IMR-90 (cell line): Measurements from ENCODE around the gene GNAI3. TPM values are rescaled to one million over a fixed set of nuclear protein-coding genes. Genes with fewer than 3 reads are reported as not detected.

Source experiments
- ATAC-seq: fragments of 200-7000 bp; cut with Tn5 transposase; 2 replicates; pipeline ENCODE4 v1.9.1; 2020; ENCODE audit warnings: low read depth, mild to moderate bottlenecking, moderate library complexity
- BruUV-seq: library from RNA; stranded (reverse); fragments of 400-500 nt; replicated peaks from 2 replicates; lab custom pipeline; 2021; lab: Mats Ljungman, UMichigan
- CTCF ChIA-PET: fragments of 300-600 bp; formaldehyde crosslinking; extraction: SDS; loops from one replicate; lab custom pipeline; 2021; ENCODE audit warnings: antibody characterized with exemption; lab: Yijun Ruan, JAX
- POLR2A ChIA-PET: fragments of 300-600 bp; sonication (Branson Sonifier 250); formaldehyde crosslinking; loops from one replicate; lab custom pipeline; 2022; ENCODE audit warnings: antibody characterized with exemption; ENCODE audit not compliant: unreplicated experiment; lab: Charles Lee
- DNase-seq: peaks from one replicate; pipeline ENCODE4 v3.0.0; 2013
- H2AFZ ChIP-seq: replicated peaks from 2 replicates; pipeline ENCODE3; 2013; ENCODE audit warnings: low read length, mild to moderate bottlenecking; ENCODE audit not compliant: poor library complexity
- H2AK5ac ChIP-seq: 2 replicates; pipeline ENCODE4 v1.6.1; 2013; ENCODE audit warnings: low read depth, low read length, inconsistent platforms
- H2AK9ac ChIP-seq: replicated peaks from 2 replicates; pipeline ENCODE3; 2013; ENCODE audit warnings: mild to moderate bottlenecking, low read depth, low read length, moderate library complexity; ENCODE audit not compliant: poor library complexity
- H2BK120ac ChIP-seq: 2 replicates; pipeline ENCODE4 v1.6.1; 2013; ENCODE audit warnings: low read depth, low read length, inconsistent platforms
- H2BK15ac ChIP-seq: 3 replicates; pipeline ENCODE4 v1.6.1; 2013; ENCODE audit warnings: low read depth, low read length, inconsistent platforms
- H2BK20ac ChIP-seq: 2 replicates; pipeline ENCODE4 v1.6.1; 2013; ENCODE audit warnings: low read depth, mild to moderate bottlenecking, inconsistent platforms, low read length, moderate library complexity
- H2BK5ac ChIP-seq: 2 replicates; pipeline ENCODE4 v1.6.1; 2013; ENCODE audit warnings: mild to moderate bottlenecking, low read depth, low read length, inconsistent platforms; ENCODE audit not compliant: poor library complexity, severe bottlenecking
- H3K14ac ChIP-seq: replicated peaks from 2 replicates; pipeline ENCODE4 v1.6.1; 2013; ENCODE audit warnings: low read depth, low read length, inconsistent platforms
- H3K18ac ChIP-seq: 2 replicates; pipeline ENCODE4 v1.6.1; 2013; ENCODE audit warnings: low read depth, low read length, control low read depth
- H3K23ac ChIP-seq: 2 replicates; pipeline ENCODE4 v1.6.1; 2013; ENCODE audit warnings: low read depth, low read length, inconsistent platforms
- H3K27ac ChIP-seq: 2 replicates; pipeline ENCODE4 v1.5.1; 2013; ENCODE audit warnings: mild to moderate bottlenecking, control low read depth, low read length; ENCODE audit not compliant: insufficient read depth
- H3K27me3 ChIP-seq: 2 replicates; pipeline ENCODE4 v1.6.1; 2013; ENCODE audit warnings: low read length; ENCODE audit not compliant: control insufficient read depth, insufficient read depth
- H3K36me3 ChIP-seq: 2 replicates; pipeline ENCODE4 v1.6.1; 2013; ENCODE audit warnings: low read length, mixed read lengths; ENCODE audit not compliant: control insufficient read depth, insufficient read depth
- H3K4ac ChIP-seq: 2 replicates; pipeline ENCODE4 v1.6.1; 2013; ENCODE audit warnings: low read depth, low read length, inconsistent platforms
- H3K4me1 ChIP-seq: 2 replicates; pipeline ENCODE4 v1.6.1; 2013; ENCODE audit warnings: low read length, mixed read lengths; ENCODE audit not compliant: control insufficient read depth, insufficient read depth
- H3K4me2 ChIP-seq: 2 replicates; pipeline ENCODE4 v1.6.1; 2013; ENCODE audit warnings: low read depth, mild to moderate bottlenecking, control low read depth, low read length, moderate library complexity
- H3K4me3 ChIP-seq: 2 replicates; pipeline ENCODE4 v1.5.1; 2013; ENCODE audit warnings: low read depth, mild to moderate bottlenecking, control low read depth, low read length, moderate library complexity; ENCODE audit not compliant: insufficient read depth
- H3K56ac ChIP-seq: 2 replicates; pipeline ENCODE4 v1.6.1; 2013; ENCODE audit warnings: low read length, inconsistent platforms; ENCODE audit not compliant: insufficient read depth; ENCODE audit errors: extremely low read depth
- H3K79me1 ChIP-seq, 2 experiments: 2 replicates each; pipeline ENCODE4 v1.6.1; 2013; ENCODE audit warnings: low read length in 2 of 2, inconsistent platforms in 1 of 2, low read depth in 1 of 2
- H3K9ac ChIP-seq: 2 replicates; pipeline ENCODE4 v1.6.1; 2013; ENCODE audit warnings: low read depth, low read length, control low read depth
- H3K9me1 ChIP-seq: 2 replicates; pipeline ENCODE4 v1.6.1; 2013; ENCODE audit warnings: low read length, inconsistent platforms; ENCODE audit not compliant: insufficient read depth
- H3K9me3 ChIP-seq: 2 replicates; pipeline ENCODE4 v1.6.1; 2013; ENCODE audit warnings: low read length; ENCODE audit not compliant: control insufficient read depth, insufficient read depth
- H4K20me1 ChIP-seq: 2 replicates; pipeline ENCODE4 v1.6.1; 2013; ENCODE audit warnings: low read length, inconsistent platforms; ENCODE audit not compliant: insufficient read depth
- H4K5ac ChIP-seq: 2 replicates; pipeline ENCODE4 v1.6.1; 2013; ENCODE audit warnings: mild to moderate bottlenecking, low read depth, low read length, control low read depth
- H4K8ac ChIP-seq, 2 experiments: 2 replicates each; pipeline ENCODE4 v1.6.1; 2013; ENCODE audit warnings: low read depth in 2 of 2, low read length in 2 of 2, control low read depth in 1 of 2, inconsistent platforms in 1 of 2
- H4K91ac ChIP-seq: 2 replicates; pipeline ENCODE4 v1.6.1; 2013; ENCODE audit warnings: low read depth, low read length, inconsistent platforms; ENCODE audit not compliant: insufficient read depth
- BHLHE40 ChIP-seq: fragments of 150-350 bp; IDR thresholded peaks from 2 replicates; pipeline ENCODE4 v1.6.1; 2016; ENCODE audit warnings: mild to moderate bottlenecking, low read depth, low read length
- CHD1 ChIP-seq: IDR thresholded peaks from 2 replicates; pipeline ENCODE4 v1.6.1; 2012; ENCODE audit warnings: low read depth, low read length, improper control_type of control experiment
- ELK1 ChIP-seq: fragments of 150-350 bp; IDR thresholded peaks from 2 replicates; pipeline ENCODE4 v1.6.1; 2016; ENCODE audit warnings: low read depth, mild to moderate bottlenecking, low read length, moderate library complexity, borderline replicate concordance
- FOS ChIP-seq: fragments of 150-350 bp; IDR thresholded peaks from 2 replicates; pipeline ENCODE4 v1.6.1; 2016; ENCODE audit warnings: low read depth, low read length
- MAFK ChIP-seq: IDR thresholded peaks from 2 replicates; pipeline ENCODE4 v1.6.1; 2012; ENCODE audit warnings: low read depth, low read length, improper control_type of control experiment
- MXI1 ChIP-seq: IDR thresholded peaks from 2 replicates; pipeline ENCODE4 v1.6.1; 2012; ENCODE audit warnings: low read depth, mild to moderate bottlenecking, low read length, moderate library complexity, borderline replicate concordance
- NFE2L2 ChIP-seq: fragments of 150-350 bp; IDR thresholded peaks from 2 replicates; pipeline ENCODE4 v1.6.1; 2016; ENCODE audit warnings: low read depth, mild to moderate bottlenecking, low read length
- RCOR1 ChIP-seq: IDR thresholded peaks from 2 replicates; pipeline ENCODE4 v1.6.1; 2012; ENCODE audit warnings: mild to moderate bottlenecking, low read length, improper control_type of control experiment; ENCODE audit not compliant: insufficient replicate concordance
- SMC3 ChIP-seq: fragments of 150-350 bp; IDR thresholded peaks from 2 replicates; pipeline ENCODE4 v1.6.1; 2016; ENCODE audit warnings: low read depth, mild to moderate bottlenecking, antibody characterized with exemption, low read length, moderate library complexity
- USF2 ChIP-seq: fragments of 150-350 bp; IDR thresholded peaks from 2 replicates; pipeline ENCODE4 v1.6.1; 2017; ENCODE audit warnings: mild to moderate bottlenecking, antibody characterized with exemption, low read length, low read depth
- WGBS, 2 experiments: methylation state at CpG; one replicate each; pipeline versions ENCODE4 v1.1.5 to v1.1.7; 2013; ENCODE audit warnings: missing lambda C conversion rate in 2 of 2; ENCODE audit not compliant: insufficient read length in 1 of 2; ENCODE audit errors: extremely low coverage in 2 of 2; 5-methylcytosine and 5-hydroxymethylcytosine counted together
- dilution Hi-C: fragments of 300-500 bp; cut with HindIII; formaldehyde crosslinking; loops from one replicate; pipeline ENCODE4 v1.14.3; 2018; ENCODE audit warnings: low sequenced_read_pairs; ENCODE audit not compliant: unreplicated experiment
- in situ Hi-C: fragments of 300-500 bp; cut with MboI; formaldehyde crosslinking; loops from 3 replicates; pipeline ENCODE4 v1.14.3; 2019; ENCODE audit warnings: low sequenced_read_pairs, inconsistent platforms, mixed read lengths
- intact Hi-C: fragments of 100-400 bp; cut with micrococcal nuclease; formaldehyde crosslinking; loops from 2 replicates; pipeline ENCODE4 v1.10.0; 2022
- polyA plus RNA-seq, 3 experiments: library from polyadenylated mRNA; depleted of rRNA; stranded (reverse); fragments of >200 nt; gene quantifications; 2 replicates each; pipeline ENCODE4 v1.2.3, GENCODE V29; 2012; ENCODE audit warnings: low replicate concordance in 1 of 3
- total RNA-seq: library from RNA; depleted of rRNA; stranded (reverse); fragments of >200 nt; gene quantifications from 2 replicates; pipeline ENCODE4 v1.2.3, GENCODE V29; 2012

GNAI3 gene
- total and polyA plus RNA-seq, 2 of the 4 experiments (the other 2 are of a cell fraction), result 5.9 to 14.9 TPM

GRCh38 chr1:109517337-109517736 is 31.1 kb upstream of the GNAI3 start:
- no peak overlapping the region for H3K27ac ChIP-seq
- POLR2A ChIA-PET, result no interaction called here

More at GRCh38 chr1:109517337-109517736, 31.1 kb upstream of the GNAI3 start:
- no peak overlapping the region for H3K9ac ChIP-seq
- H2BK15ac ChIP-seq, result no peak overlapping the region
- H2BK120ac ChIP-seq, result no peak overlapping the region
- intact Hi-C loops (no loop called here), in situ Hi-C loops (no loop called here), dilution Hi-C loops (no loop called here)
- H4K20me1 ChIP-seq, result no peaks in the 10 kb centered on the region
- H3K4me2 ChIP-seq, result no peak overlapping the region
- no peaks in the 10 kb centered on the region for H3K9me1 ChIP-seq
- TF ChIP-seq NFE2L2 (no peak), ELK1 (no peak), USF2 (no peak), CHD1 (no peak), BHLHE40 (no peak), FOS (no peak), RCOR1 (no peak), MXI1 (no peak), SMC3 (no peak), MAFK (no peak)
- ATAC-seq, result no peak
- no peak overlapping the region for H3K4ac ChIP-seq
- peaks cover 21% of the 10 kb centered on the region for H3K27me3 ChIP-seq
- DNase-seq, result no peak
- no peak overlapping the region for H3K23ac ChIP-seq
- H2AK9ac ChIP-seq, result no peak overlapping the region
- H2AFZ ChIP-seq, result no peak overlapping the region
- no peak overlapping the region for H4K5ac ChIP-seq
- no peak overlapping the region for H4K8ac ChIP-seq
- no peaks in the 10 kb centered on the region for H3K79me1 ChIP-seq
- peaks cover 5% of the 10 kb centered on the region for H3K4me1 ChIP-seq
- no peaks in the 10 kb centered on the region for H3K36me3 ChIP-seq
- H3K9me3 ChIP-seq, result no peaks in the 10 kb centered on the region
- no peak overlapping the region for H3K14ac ChIP-seq
- no peak overlapping the region for H3K56ac ChIP-seq
- CTCF ChIA-PET, result interaction anchor here (1.9 kb wide), 1 partner anchor 15 kb away, joined by 7 read pairs; no protein-coding TSS in a partner anchor
- BruUV-seq, result no TSS peak
- no peak overlapping the region for H3K18ac ChIP-seq
- no peak overlapping the region for H2AK5ac ChIP-seq
- no peak overlapping the region for H2BK20ac ChIP-seq
- H2BK5ac ChIP-seq, result no peak overlapping the region
- H3K4me3 ChIP-seq, result no peak overlapping the region
- H4K91ac ChIP-seq, result no peak overlapping the region
- WGBS, 2 experiments, result 67% methylated on average over 1 of the region's 5 CpGs; no CpG with 5 or more reads in 1 of the 2 experiments
